ENCODE results near the gene NAV2. TPM values are rescaled to one million over a fixed set of nuclear protein-coding genes. Genes with fewer than 3 reads are reported as not detected.

NAV2 gene
- total and polyA plus RNA-seq, 2 experiments from 2014 or later = 26.0 to 45.0 TPM

DNA sequence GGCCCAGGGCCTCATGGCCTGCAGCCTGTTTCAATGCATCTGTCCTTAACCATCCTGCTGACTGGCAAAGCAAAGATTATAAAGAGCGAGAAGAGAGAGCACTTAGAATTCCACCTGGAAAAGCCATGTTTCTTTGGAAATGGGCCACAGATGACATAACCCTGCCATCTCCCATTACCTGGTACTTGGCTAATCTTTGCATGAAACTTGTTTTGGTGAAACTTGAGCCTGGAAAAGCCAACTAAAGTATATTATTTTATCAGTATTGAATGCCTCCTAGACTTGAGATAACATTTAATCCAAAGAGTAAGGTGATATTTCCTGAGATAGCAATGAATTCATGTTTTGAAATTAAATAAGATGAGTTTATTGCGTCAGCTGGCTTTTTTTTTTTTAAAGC lies 72.6 kb downstream of the NAV2 start:
- TF ChIP-seq EZH2 (IDR thresholded peaks at IDR 0.05; ENCODE audit: low read depth, unreplicated experiment) (no peak), ZNF462 (CRISPR knock-in tag; IDR thresholded peaks at IDR 0.05) (no peak), CTCF (conservative IDR thresholded peaks at IDR 0.05; ENCODE audit: low read depth in 2 of 2) (no peak), STAT1 (IDR thresholded peaks at IDR 0.05; ENCODE audit: unreplicated experiment) (no peak), ETS1 (IDR thresholded peaks at IDR 0.05) (no peak), ZNF114 (CRISPR knock-in tag; IDR thresholded peaks at IDR 0.05) (no peak), EZH2phosphoT487 (IDR thresholded peaks at IDR 0.05; ENCODE audit: unreplicated experiment) (no peak)
- H3K27ac ChIP-seq (ENCODE audit: low read depth) = no peak overlapping the region
- peaks cover 9% of the 10 kb centered on the region; the same call in 1 of the 2 replicates for H4K20me1 ChIP-seq (replicated peaks; ENCODE audit: insufficient read depth)
- ATAC-seq (no peak), DNase-seq (ENCODE audit: low spot score) (no peak)
- peaks cover 48% of the 10 kb centered on the region for H3K4me1 ChIP-seq (ENCODE audit: insufficient read depth)
- Mint-ChIP-seq H3K27ac (no peak overlapping the region), H3K36me3 (ENCODE audit: low read depth) (peaks cover 26% of the 10 kb centered on the region; the same call in 2 of the 3 replicates), H3K9me3 (no peaks in the 10 kb centered on the region), H3K27me3 (ENCODE audit: insufficient read depth, low read depth, poor library complexity) (no peaks in the 10 kb centered on the region), H3K4me1 (peaks cover 51% of the 10 kb centered on the region), H3K4me3 (no peak overlapping the region)
- H3K4me3 ChIP-seq = no peak overlapping the region
- H3K36me3 ChIP-seq (ENCODE audit: insufficient read depth) = no peaks in the 10 kb centered on the region
- H3K4me2 ChIP-seq = no peak overlapping the region
- H3K27me3 ChIP-seq (ENCODE audit: insufficient read depth) = no peaks in the 10 kb centered on the region
- H2AFZ ChIP-seq = no peak overlapping the region
- no peaks in the 10 kb centered on the region for H3F3A ChIP-seq (replicated peaks; ENCODE audit: low read depth)
- no peaks in the 10 kb centered on the region for H3K9me2 ChIP-seq (ENCODE audit: insufficient read depth)
- peaks cover 92% of the 10 kb centered on the region for H3K79me2 ChIP-seq (replicated peaks; ENCODE audit: insufficient read depth)

Data from GM23338 (cell line).